ENCODE data around the gene NUP85. TPM values are rescaled to one million over a fixed set of nuclear protein-coding genes. Genes with fewer than 3 reads are reported as not detected.
"Not testable (repeated sequence)": the region's sequence is repeated elsewhere in the genome, so short reads cannot be mapped to it uniquely, and the experiment has no call there.

NUP85 gene
- total RNA-seq, 1 donor from 2014 or later = 63.7 TPM

DNA sequence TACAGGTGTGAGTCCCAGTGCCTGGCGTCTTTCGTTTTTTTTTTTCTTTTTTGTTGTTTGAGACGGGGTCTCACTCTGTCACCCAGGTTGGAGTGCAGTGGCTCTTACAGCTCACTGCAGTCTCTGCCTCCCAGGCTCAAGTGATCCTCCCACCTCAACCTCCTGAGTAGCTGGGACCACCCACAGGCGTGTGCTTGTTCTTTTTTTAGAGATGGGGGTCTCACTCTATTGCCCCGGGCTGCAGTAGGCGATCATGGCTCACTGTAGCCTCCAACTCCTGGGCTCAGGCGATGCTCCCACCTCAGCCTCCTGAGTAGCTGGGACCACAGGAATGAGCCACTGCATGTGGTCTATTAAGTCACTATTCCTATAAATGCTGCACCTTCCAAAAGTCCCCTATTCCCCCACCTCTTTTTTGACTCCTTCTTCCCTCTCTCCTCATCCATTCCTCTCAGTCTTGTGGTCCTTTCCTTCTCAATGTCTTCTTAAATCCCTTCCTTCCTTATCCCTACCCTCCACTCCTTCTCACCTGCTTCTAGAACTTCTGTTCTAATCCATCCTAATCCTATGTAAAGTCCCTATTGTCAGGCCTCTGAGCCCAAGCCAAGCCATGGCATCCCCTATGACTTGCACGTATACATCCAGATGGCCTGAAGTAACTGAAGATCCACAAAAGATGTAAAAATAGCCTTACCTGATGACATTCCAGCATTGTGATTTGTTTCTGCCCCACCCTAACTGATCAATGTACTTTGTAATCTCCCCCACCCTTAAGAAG lies 46.7 kb downstream of the NUP85 start:
- H3K36me3 ChIP-seq = no peaks in the 10 kb centered on the region
- no peaks in the 10 kb centered on the region for H3K9me3 ChIP-seq
- ATAC-seq = no peak
- TF ChIP-seq, protein P1, sequence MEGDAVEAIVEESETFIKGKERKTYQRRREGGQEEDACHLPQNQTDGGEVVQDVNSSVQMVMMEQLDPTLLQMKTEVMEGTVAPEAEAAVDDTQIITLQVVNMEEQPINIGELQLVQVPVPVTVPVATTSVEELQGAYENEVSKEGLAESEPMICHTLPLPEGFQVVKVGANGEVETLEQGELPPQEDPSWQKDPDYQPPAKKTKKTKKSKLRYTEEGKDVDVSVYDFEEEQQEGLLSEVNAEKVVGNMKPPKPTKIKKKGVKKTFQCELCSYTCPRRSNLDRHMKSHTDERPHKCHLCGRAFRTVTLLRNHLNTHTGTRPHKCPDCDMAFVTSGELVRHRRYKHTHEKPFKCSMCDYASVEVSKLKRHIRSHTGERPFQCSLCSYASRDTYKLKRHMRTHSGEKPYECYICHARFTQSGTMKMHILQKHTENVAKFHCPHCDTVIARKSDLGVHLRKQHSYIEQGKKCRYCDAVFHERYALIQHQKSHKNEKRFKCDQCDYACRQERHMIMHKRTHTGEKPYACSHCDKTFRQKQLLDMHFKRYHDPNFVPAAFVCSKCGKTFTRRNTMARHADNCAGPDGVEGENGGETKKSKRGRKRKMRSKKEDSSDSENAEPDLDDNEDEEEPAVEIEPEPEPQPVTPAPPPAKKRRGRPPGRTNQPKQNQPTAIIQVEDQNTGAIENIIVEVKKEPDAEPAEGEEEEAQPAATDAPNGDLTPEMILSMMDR (IDR thresholded peaks at IDR 0.05) = no peak
- H3K4me1 ChIP-seq = peaks cover 17% of the 10 kb centered on the region
- H3K27ac ChIP-seq = no peak overlapping the region
- no peaks in the 10 kb centered on the region for H3K27me3 ChIP-seq
- no peak for DNase-seq
- no peak overlapping the region for H3K4me3 ChIP-seq
- intact Hi-C loops (cut with DNase I) = no loop called here

DNA sequence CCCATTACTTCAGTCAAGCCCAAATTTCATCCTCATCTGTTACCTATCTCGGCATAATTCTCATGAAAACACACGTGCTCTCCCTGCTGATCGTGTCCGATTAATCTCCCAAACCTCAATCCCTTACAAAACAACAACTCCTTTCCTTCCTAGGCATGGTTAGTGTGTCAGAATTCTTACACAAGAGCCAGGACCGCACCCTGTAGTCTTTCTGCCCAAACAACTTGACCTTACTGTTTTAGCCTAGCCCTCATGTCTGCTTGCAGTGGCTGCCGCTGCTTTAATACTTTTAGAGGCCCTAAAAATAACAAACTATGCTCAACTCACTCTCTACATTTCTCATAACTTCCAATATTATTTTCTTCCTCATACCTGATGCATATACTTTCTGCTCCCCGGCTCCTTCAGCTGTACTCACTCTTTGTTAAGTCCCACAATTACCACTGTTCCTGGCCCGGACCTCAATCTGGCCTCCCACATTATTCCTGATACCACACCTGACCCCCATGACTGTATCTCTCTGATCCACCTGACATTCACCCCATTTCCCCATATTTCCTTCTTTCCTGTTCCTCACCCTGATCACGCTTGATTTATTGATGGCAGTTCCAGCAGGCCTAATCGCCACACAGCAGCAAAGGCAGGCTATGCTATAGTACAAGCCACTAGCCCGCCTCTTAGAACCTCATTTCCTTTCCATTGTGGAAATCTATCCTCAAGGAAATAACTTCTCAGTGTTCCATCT lies 50.6 kb downstream of the NUP85 start:
- intact Hi-C loops (cut with DNase I) = not testable (repeated sequence)
- Histone ChIP-seq H3K27ac (peak overlapping the region; percentile 25), H3K4me1 (peaks cover 23% of the 10 kb centered on the region)

DNA sequence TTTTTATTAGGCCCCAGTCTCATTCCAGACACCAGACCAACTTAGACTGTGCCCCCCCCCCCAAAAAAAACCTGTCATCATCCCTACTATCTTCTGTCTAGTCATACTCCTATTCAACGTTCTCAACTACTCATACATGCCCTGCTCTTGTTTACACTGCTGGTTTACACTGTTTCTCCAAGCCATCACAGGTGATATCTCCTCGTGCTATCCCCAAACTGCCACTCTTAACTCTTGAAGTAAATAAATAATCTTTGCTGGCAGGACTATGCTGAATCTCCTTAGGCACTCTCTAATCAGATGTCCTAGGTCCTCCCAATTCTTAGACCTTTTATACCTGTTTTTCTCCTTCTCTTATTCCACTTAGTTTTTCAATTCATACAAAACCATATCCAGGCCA lies 51.7 kb downstream of the NUP85 start:
- ATAC-seq; H3K4me3 ChIP-seq; H3K27me3 ChIP-seq; H3K36me3 ChIP-seq; intact Hi-C loops (cut with DNase I); DNase-seq; H3K9me3 ChIP-seq; H3K27ac ChIP-seq: not testable (repeated sequence)
- peaks cover 25% of the 10 kb centered on the region for H3K4me1 ChIP-seq

More for the DNA sequence above, 50.6 kb downstream of the NUP85 start:
- not testable (repeated sequence) for ATAC-seq, H3K9me3 ChIP-seq, DNase-seq, H3K4me3 ChIP-seq, H3K36me3 ChIP-seq, H3K27me3 ChIP-seq

DNA sequence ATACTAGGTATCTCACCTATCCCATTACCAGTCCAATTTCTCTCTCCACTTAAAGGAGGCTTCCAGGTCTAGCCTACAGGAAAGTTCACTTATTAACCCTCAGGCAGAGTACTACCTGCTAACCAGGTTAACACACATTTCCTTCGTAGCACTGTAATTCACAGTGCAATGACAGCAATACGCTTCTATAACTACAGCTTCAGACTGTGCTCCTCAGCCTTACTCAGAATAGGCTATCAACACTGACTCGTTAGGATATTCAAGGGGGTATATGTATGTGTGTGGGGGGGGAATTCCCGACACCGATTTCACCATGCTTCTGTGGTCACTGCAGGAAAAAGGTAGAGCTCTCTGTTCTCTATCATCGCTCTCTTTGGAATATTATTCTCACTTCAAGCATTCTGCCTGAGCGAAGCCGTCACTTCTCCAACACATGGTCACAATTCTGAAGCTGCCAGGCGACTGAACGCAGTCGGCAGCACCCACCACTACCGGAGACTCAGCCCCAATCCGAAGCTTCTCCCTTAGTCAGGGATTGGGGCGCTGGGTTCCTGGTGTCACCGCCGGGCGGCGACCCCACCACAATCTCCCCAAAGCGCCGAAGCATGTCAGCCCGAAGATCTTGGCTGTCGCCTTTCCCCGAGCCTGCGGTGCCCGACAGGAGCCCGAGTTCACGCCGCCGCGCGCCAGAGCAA lies 55.3 kb downstream of the NUP85 start:
- peak overlapping the region; percentile 100 for H3K4me3 ChIP-seq
- DNase-seq = no peak
- H3K9me3 ChIP-seq = no peaks in the 10 kb centered on the region
- H3K27me3 ChIP-seq = no peaks in the 10 kb centered on the region
- TF ChIP-seq, protein P1 (IDR thresholded peaks at IDR 0.05) = no peak
- peak; percentile 24 for ATAC-seq
- H3K27ac ChIP-seq = peak overlapping the region; percentile 99
- H3K36me3 ChIP-seq = peaks cover 27% of the 10 kb centered on the region
- intact Hi-C loops (cut with DNase I) = no loop called here
- peaks cover 31% of the 10 kb centered on the region for H3K4me1 ChIP-seq

DNA sequence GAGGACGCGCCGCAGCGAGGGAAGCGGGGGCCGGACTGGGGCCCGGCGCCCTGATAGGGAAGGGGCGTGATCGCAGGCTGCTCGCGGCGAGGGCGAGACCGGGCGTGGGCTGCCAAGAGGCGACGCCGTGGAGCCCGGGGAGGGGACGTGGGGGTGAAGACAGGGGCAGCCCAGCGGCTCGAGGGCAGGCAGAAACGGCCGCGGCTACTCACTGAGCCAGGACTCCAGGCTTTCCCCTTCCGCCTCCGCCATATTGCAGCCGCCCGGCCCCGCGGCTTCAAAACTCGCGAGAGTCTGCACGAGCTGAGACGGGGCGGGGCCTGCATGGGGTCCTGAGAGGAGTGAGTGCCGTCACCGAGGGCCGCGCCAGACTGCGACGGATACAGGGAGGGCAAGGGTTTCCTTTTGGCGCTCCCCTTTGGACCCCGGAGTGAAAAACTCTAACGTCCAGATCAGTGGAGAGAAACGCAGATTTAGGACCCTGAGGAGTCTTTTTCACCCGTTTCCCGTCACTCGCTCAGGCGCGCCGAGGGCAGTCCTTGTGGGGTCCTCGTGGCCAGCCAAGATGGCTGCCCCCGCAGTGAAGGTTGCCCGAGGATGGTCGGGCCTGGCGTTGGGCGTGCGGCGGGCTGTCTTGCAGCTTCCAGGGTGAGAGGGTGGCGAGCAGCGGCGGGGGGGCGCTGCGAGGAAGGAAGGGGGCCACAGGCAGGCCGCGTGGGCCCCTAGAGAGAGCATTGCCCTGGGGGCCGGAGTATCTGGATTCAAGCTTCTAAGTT lies 56.0 kb downstream of the NUP85 start, which contains the start of the genes GGA3 and MRPS7:
Gene GGA3, minus strand, starts transcription at position 271 of the 776 bp plus-strand sequence. Its CDS starts 19 bp downstream, at position 252.
Gene MRPS7, plus strand, starts transcription at position 544 of the 776 bp plus-strand sequence. Its CDS starts 22 bp downstream, at position 566.
- peak; percentile 98 for DNase-seq
- Histone ChIP-seq H3K36me3 (peaks cover 35% of the 10 kb centered on the region), H3K9me3 (no peaks in the 10 kb centered on the region), H3K27ac (peak within 1 kb of the TSS; percentile 99), H3K4me3 (peak within 1 kb of the TSS; percentile 100), H3K4me1 (peaks cover 27% of the 10 kb centered on the region), H3K27me3 (no peaks in the 10 kb centered on the region)
- TF ChIP-seq, protein P1 (IDR thresholded peaks at IDR 0.05) = no peak
- intact Hi-C loops (cut with DNase I) = no loop called here
- peak; percentile 98 for ATAC-seq

DNA sequence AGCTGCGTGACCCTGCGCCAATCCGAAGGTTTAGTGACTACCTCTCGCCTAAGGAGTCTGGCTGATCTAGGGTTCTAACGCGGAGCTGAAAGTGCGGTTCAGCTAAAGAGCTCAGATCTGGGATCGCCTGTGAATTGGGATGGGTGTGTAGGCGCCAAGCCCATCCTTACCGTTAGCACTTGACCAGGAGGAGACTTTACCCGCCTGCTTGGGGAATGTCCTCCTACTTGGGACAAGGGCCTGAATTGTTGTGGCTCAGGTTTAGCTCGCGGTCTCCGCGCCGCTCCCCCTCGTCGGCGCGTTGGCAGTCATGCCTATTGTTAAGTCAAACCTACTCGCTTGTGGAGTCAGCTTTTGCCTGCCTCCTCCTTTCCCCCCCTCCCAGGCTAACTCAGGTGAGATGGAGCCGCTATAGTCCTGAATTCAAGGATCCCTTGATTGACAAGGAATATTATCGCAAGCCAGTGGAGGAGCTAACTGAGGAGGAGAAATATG lies 56.7 kb downstream of the NUP85 start:
- intact Hi-C loops (cut with DNase I) = no loop called here
- Histone ChIP-seq H3K36me3 (peaks cover 41% of the 10 kb centered on the region), H3K4me3 (peak overlapping the region; percentile 100), H3K4me1 (peaks cover 27% of the 10 kb centered on the region), H3K27me3 (no peaks in the 10 kb centered on the region), H3K27ac (peak overlapping the region; percentile 99), H3K9me3 (no peaks in the 10 kb centered on the region)
- no peak for DNase-seq
- ATAC-seq = peak; percentile 7
- TF ChIP-seq, protein P1 (IDR thresholded peaks at IDR 0.05) = no peak
